H1 (cell line): ENCODE measurements around the gene ZC3H12C. TPM values are rescaled to one million over a fixed set of nuclear protein-coding genes. Genes with fewer than 3 reads are reported as not detected.
A peak's percentile ranks its signal among the peaks of the same experiment; 100 is the strongest.

Experiments used
- CTCF ChIA-PET: fragments of 300-600 bp; sonication (Branson Sonifier 250); formaldehyde crosslinking; loops from one replicate; lab custom pipeline; 2021; ENCODE audit not compliant: partially characterized antibody; lab: Charles Lee
- POLR2A ChIA-PET: fragments of 300-600 bp; sonication (Branson Sonifier 250); formaldehyde crosslinking; loops from one replicate; lab custom pipeline; 2021; ENCODE audit warnings: inconsistent platforms; ENCODE audit not compliant: partially characterized antibody; lab: Charles Lee
- DNase-seq, 2 experiments: peaks; one replicate each; pipeline versions ENCODE4 v3.0.0 to v3.0.0-alpha.2; 2010 to 2022; ENCODE audit warnings: low spot score in 2 of 2, low read depth in 1 of 2, mixed read lengths in 1 of 2
- FAIRE-seq: peaks from 2 replicates; lab custom pipeline; 2011; peaks lifted over from hg19 to GRCh38; lab: Jason Lieb, UNC
- H2AFZ ChIP-seq: 2 replicates; pipeline ENCODE4 v1.8.1; 2012; ENCODE audit warnings: low read length, inconsistent platforms
- H2AK5ac ChIP-seq: 2 replicates; pipeline ENCODE4 v1.6.1; 2013; ENCODE audit warnings: low read depth, low read length
- H2BK120ac ChIP-seq: replicated peaks from 2 replicates; pipeline ENCODE3; 2013; ENCODE audit warnings: low read depth, low read length, inconsistent platforms
- H2BK12ac ChIP-seq: 2 replicates; pipeline ENCODE4 v1.6.1; 2013; ENCODE audit warnings: low read depth, low read length
- H2BK15ac ChIP-seq: 2 replicates; pipeline ENCODE4 v1.6.1; 2013; ENCODE audit warnings: low read length
- H2BK20ac ChIP-seq: 2 replicates; pipeline ENCODE4 v1.6.1; 2013; ENCODE audit warnings: low read length
- H2BK5ac ChIP-seq: 2 replicates; pipeline ENCODE4 v1.6.1; 2013; ENCODE audit warnings: low read depth, low read length
- H3K14ac ChIP-seq: 2 replicates; pipeline ENCODE4 v1.6.1; 2013; ENCODE audit warnings: inconsistent platforms; ENCODE audit not compliant: insufficient read length
- H3K18ac ChIP-seq: 2 replicates; pipeline ENCODE4 v1.6.1; 2013; ENCODE audit warnings: low read length; ENCODE audit errors: extremely low read depth
- H3K23ac ChIP-seq: 2 replicates; pipeline ENCODE4 v1.6.1; 2013; ENCODE audit warnings: inconsistent platforms; ENCODE audit not compliant: insufficient read length
- H3K23me2 ChIP-seq: 2 replicates; pipeline ENCODE4 v1.6.1; 2013; ENCODE audit warnings: low read depth, low read length
- H3K27ac ChIP-seq: 2 replicates; pipeline ENCODE4 v1.6.1; 2011; ENCODE audit warnings: low read depth, low read length, inconsistent platforms
- H3K27me3 ChIP-seq, 4 experiments: replicated peaks in 1 of 4; 1 replicate in 1 of 4; 2 replicates in 3 of 4; pipeline versions ENCODE4 v1.6.1 to v1.8.1; 2011 to 2013; ENCODE audit warnings: low read length in 3 of 4, mild to moderate bottlenecking in 3 of 4, inconsistent platforms in 2 of 4, mixed read lengths in 2 of 4, moderate library complexity in 1 of 4; ENCODE audit not compliant: control insufficient read depth in 3 of 4, insufficient read depth in 3 of 4; ENCODE audit errors: extremely low read depth in 1 of 4
- H3K36me3 ChIP-seq, 4 experiments: 2 replicates each; pipeline versions ENCODE4 v1.6.1 to v1.8.1; 2011 to 2013; ENCODE audit warnings: mild to moderate bottlenecking in 4 of 4, low read length in 3 of 4, moderate library complexity in 2 of 4, control low read depth in 1 of 4, inconsistent platforms in 1 of 4; ENCODE audit not compliant: insufficient read depth in 4 of 4, control insufficient read depth in 2 of 4
- H3K4ac ChIP-seq: replicated peaks from 2 replicates; pipeline ENCODE3; 2013; ENCODE audit warnings: low read length, low read depth, mixed read lengths, inconsistent platforms; ENCODE audit not compliant: insufficient read length
- H3K4me1 ChIP-seq, 4 experiments: replicated peaks in 1 of 4; 1 replicate in 1 of 4; 2 replicates in 3 of 4; pipeline versions ENCODE4 v1.6.1 to v1.8.1; 2011 to 2013; ENCODE audit warnings: low read length in 3 of 4, inconsistent platforms in 2 of 4, mixed read lengths in 1 of 4; ENCODE audit not compliant: insufficient read depth in 4 of 4, control insufficient read depth in 3 of 4
- H3K4me2 ChIP-seq, 2 experiments: 2 replicates each; pipeline versions ENCODE4 v1.6.1 to v1.8.1; 2011 to 2013; ENCODE audit warnings: low read depth in 2 of 2, low read length in 2 of 2, control low read depth in 1 of 2, inconsistent platforms in 1 of 2, mild to moderate bottlenecking in 1 of 2; ENCODE audit not compliant: insufficient read depth in 1 of 2
- H3K4me3 ChIP-seq, 4 experiments: fragments of 200-600, 300-600 bp in 1 of 4; sonication (generic), shearing (Covaris generic), sonication (Bioruptor Twin) in 1 of 4; 2 replicates each; pipeline versions ENCODE4 v1.5.1 to v1.8.1; 2011 to 2016; ENCODE audit warnings: low read length in 4 of 4, low read depth in 3 of 4, control low read depth in 2 of 4, inconsistent platforms in 2 of 4, mild to moderate bottlenecking in 2 of 4, mixed read lengths in 1 of 4, moderate library complexity in 1 of 4; ENCODE audit not compliant: insufficient read depth in 2 of 4; ENCODE audit errors: extremely low read depth in 1 of 4
- H3K56ac ChIP-seq: replicated peaks from 2 replicates; pipeline ENCODE3; 2013; ENCODE audit warnings: low read depth, mild to moderate bottlenecking, mixed read lengths, low read length, inconsistent platforms; ENCODE audit not compliant: insufficient read length
- H3K79me1 ChIP-seq: 2 replicates; pipeline ENCODE4 v1.6.1; 2013; ENCODE audit warnings: low read depth, low read length, control low read depth
- H3K79me2 ChIP-seq, 2 experiments: 2 replicates each; pipeline versions ENCODE4 v1.6.1 to v1.8.1; 2012 to 2013; ENCODE audit warnings: low read length in 2 of 2, mild to moderate bottlenecking in 2 of 2, inconsistent platforms in 1 of 2; ENCODE audit not compliant: insufficient read depth in 2 of 2, control insufficient read depth in 1 of 2
- H3K9ac ChIP-seq, 4 experiments: replicated peaks in 1 of 4; 1 replicate in 1 of 4; 2 replicates in 3 of 4; pipeline versions ENCODE4 v1.6.1 to v1.8.1; 2011 to 2013; ENCODE audit warnings: low read depth in 3 of 4, low read length in 3 of 4, control low read depth in 2 of 4, mild to moderate bottlenecking in 2 of 4, moderate library complexity in 2 of 4, inconsistent platforms in 1 of 4; ENCODE audit errors: extremely low read depth in 1 of 4
- H3K9me3 ChIP-seq, 2 experiments: 2 replicates each; pipeline versions ENCODE4 v1.6.1 to v1.8.1; 2012 to 2013; ENCODE audit warnings: mild to moderate bottlenecking in 2 of 2, moderate library complexity in 2 of 2, control low read depth in 1 of 2, inconsistent platforms in 1 of 2, low read depth in 1 of 2, low read length in 1 of 2, mixed read lengths in 1 of 2; ENCODE audit not compliant: insufficient read depth in 2 of 2
- H4K20me1 ChIP-seq, 2 experiments: replicated peaks in 1 of 2; 2 replicates each; pipeline versions ENCODE3 to v1.8.1; 2011 to 2013; ENCODE audit warnings: inconsistent platforms in 2 of 2, low read length in 2 of 2, mild to moderate bottlenecking in 1 of 2; ENCODE audit not compliant: insufficient read depth in 2 of 2, control insufficient read depth in 1 of 2
- H4K5ac ChIP-seq: 2 replicates; pipeline ENCODE4 v1.6.1; 2013; ENCODE audit warnings: low read length, low read depth, mixed read lengths, inconsistent platforms; ENCODE audit not compliant: insufficient read length
- H4K8ac ChIP-seq: 2 replicates; pipeline ENCODE4 v1.8.0; 2013; ENCODE audit warnings: mild to moderate bottlenecking, moderate library complexity, low read length, inconsistent platforms; ENCODE audit not compliant: insufficient read depth; ENCODE audit errors: extremely low read depth
- H4K91ac ChIP-seq: replicated peaks from 2 replicates; pipeline ENCODE3; 2013; ENCODE audit warnings: low read length, mixed read lengths, inconsistent platforms; ENCODE audit not compliant: insufficient read length
- EGR1 ChIP-seq: IDR thresholded peaks from 2 replicates; pipeline ENCODE4 v1.6.1; 2011; ENCODE audit warnings: low read depth, low read length, borderline replicate concordance
- HDAC2 ChIP-seq, 2 experiments: fragments of 300-600 bp in 1 of 2; sonication (generic) in 1 of 2; IDR thresholded peaks; 2 replicates each; pipeline ENCODE4 v1.6.1; 2011 to 2012; ENCODE audit warnings: low read depth in 2 of 2, low read length in 2 of 2, mild to moderate bottlenecking in 2 of 2, moderate library complexity in 2 of 2, borderline replicate concordance in 1 of 2, inconsistent platforms in 1 of 2
- JUN ChIP-seq: IDR thresholded peaks from 2 replicates; pipeline ENCODE4 v1.6.1; 2011; ENCODE audit warnings: low read depth, mild to moderate bottlenecking, improper control_type of control experiment, low read length
- NRF1 ChIP-seq: IDR thresholded peaks from 2 replicates; pipeline ENCODE4 v1.6.1; 2011; ENCODE audit warnings: mild to moderate bottlenecking, low read depth, low read length, improper control_type of control experiment
- POLR2AphosphoS5 ChIP-seq: IDR thresholded peaks from 2 replicates; pipeline ENCODE4 v1.6.1; 2011; ENCODE audit warnings: low read depth, low read length
- RNF2 ChIP-seq: fragments of 200-900, 300-1000 bp; sonication (generic); IDR thresholded peaks from 2 replicates; pipeline ENCODE4 v1.7.1; 2016; ENCODE audit warnings: borderline replicate concordance, low read depth, mild to moderate bottlenecking, antibody characterized with exemption, low read length; ENCODE audit not compliant: poor library complexity, severe bottlenecking; ENCODE audit errors: missing control alignments
- SIN3A ChIP-seq, 2 experiments: IDR thresholded peaks in 1 of 2; conservative IDR thresholded peaks in 1 of 2; 2 replicates each; pipeline ENCODE4 v1.6.1; 2011 to 2012; ENCODE audit warnings: low read length in 2 of 2, improper control_type of control experiment in 1 of 2, low read depth in 1 of 2, mild to moderate bottlenecking in 1 of 2
- SRF ChIP-seq: IDR thresholded peaks from 2 replicates; pipeline ENCODE4 v1.6.1; 2011; ENCODE audit warnings: mild to moderate bottlenecking, low read depth, low read length, moderate library complexity
- TAF1 ChIP-seq: IDR thresholded peaks from 2 replicates; pipeline ENCODE4 v1.6.1; 2011; ENCODE audit warnings: mild to moderate bottlenecking, low read depth, low read length
- TBP ChIP-seq: IDR thresholded peaks from 2 replicates; pipeline ENCODE4 v1.6.1; 2011; ENCODE audit warnings: low read depth, low read length, improper control_type of control experiment
- TCF12 ChIP-seq: IDR thresholded peaks from 2 replicates; pipeline ENCODE4 v1.6.1; 2011; ENCODE audit warnings: low read depth, mild to moderate bottlenecking, low read length
- WGBS, 2 experiments: shearing (Covaris generic) in 1 of 2; methylation state at CpG; one replicate each; pipeline versions ENCODE4 v1.1.6 to v1.1.7; 2013 to 2015; ENCODE audit warnings: low lambda C conversion rate in 2 of 2, mixed read lengths in 2 of 2, inconsistent platforms in 1 of 2, low coverage in 1 of 2, missing lambda C conversion rate in 1 of 2; ENCODE audit not compliant: insufficient replicate concordance in 2 of 2, insufficient coverage in 1 of 2, insufficient read length in 1 of 2; ENCODE audit errors: extremely low coverage in 1 of 2, missing lambda C conversion rate in 1 of 2; 5-methylcytosine and 5-hydroxymethylcytosine counted together
- polyA plus RNA-seq, 7 experiments: library from polyadenylated mRNA; depleted of rRNA in 3 of 7; stranded (reverse) in 5 of 7; unstranded in 2 of 7; fragments of >200 nt in 5 of 7; fragments of 200-250 nt in 2 of 7; gene quantifications; 1 replicate in 5 of 7; 2 replicates in 1 of 7; 4 replicates in 1 of 7; pipeline versions ENCODE4 v1.2.1 to v1.2.3, GENCODE V29; 2011 to 2013; ENCODE audit warnings: missing spikeins in 2 of 7, mixed read lengths in 2 of 7
- total RNA-seq: library from RNA; stranded (reverse); fragmentation: NEBNext Ultra II Directional; extraction: Animal tissue kit (Norgen Biotek cat#: 25700); gene quantifications from 2 replicates; pipeline ENCODE4 v1.2.1, GENCODE V29; 2021
- TF ChIP-seq, protein P1 (sequence below): IDR thresholded peaks from 2 replicates; pipeline ENCODE4 v1.6.1; 2012; ENCODE audit warnings: inconsistent platforms

The ZC3H12C gene
- total and polyA plus RNA-seq, 2 of the 8 experiments (the other 6 are each of a cell fraction or from before 2014, with no cell fraction given) = 2.0 to 2.7 TPM

DNA sequence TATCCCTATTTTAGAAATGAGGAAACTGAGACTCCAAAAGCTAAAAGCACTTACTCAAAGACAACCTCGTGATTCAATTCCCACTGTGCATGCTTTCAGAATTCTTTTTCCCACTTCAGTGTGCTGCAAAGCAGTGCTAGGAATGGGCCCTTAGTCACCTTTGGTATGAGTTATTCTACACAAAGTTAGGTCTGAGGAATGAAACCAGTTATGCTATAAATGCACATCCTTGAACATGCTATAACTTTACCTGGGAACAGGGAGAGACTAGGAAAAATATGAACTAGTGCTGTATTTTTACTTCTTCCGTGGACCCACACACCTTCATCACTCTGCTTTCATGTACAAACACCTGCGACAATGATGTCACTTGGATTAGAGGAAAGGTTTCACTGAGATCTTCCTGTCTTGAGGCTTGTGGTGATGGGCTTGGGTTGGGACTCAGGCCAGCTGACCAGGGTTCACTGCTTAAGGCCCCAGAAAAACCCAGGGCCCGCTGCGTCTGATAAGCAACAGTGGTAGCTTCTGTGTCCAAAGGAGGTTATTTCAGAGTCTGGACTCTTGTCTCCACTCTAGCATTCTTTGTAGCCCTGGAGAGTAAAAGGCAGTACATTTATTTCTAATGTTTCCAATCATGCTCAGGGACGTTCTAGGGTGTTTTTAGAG lies 81.6 kb downstream of the ZC3H12C start:
- 0 out of 2 replicates have a peak overlapping the region, but pooled peaks have one; percentile 14 for H2AK5ac ChIP-seq
- no peaks in the 10 kb centered on the region for H3K27me3 ChIP-seq
- H3K18ac ChIP-seq = no peak overlapping the region
- peak overlapping the region; percentile 56 to 61 for H3K4me2 ChIP-seq
- H2BK120ac ChIP-seq = peak overlapping the region; percentile 24
- H3K4me1 ChIP-seq = peaks cover 9 to 32% (median 21%) of the 10 kb centered on the region in 4 experiments
- H3K9me3 ChIP-seq = no peaks in the 10 kb centered on the region
- 70% methylated on average over 6 of the region's 6 CpGs; no CpG with 5 or more reads in 1 of the 2 experiments for WGBS, 2 experiments
- FAIRE-seq (no peak), DNase-seq (no peak)
- peak overlapping the region; percentile 31 for H4K5ac ChIP-seq
- no peak overlapping the region for H3K27ac ChIP-seq
- H3K56ac ChIP-seq = no peak overlapping the region
- H2AFZ ChIP-seq = no peak overlapping the region
- H3K36me3 ChIP-seq = no peaks in the 10 kb centered on the region
- CTCF ChIA-PET = interaction anchor here (0.7 to 6.1 kb wide), 10 partner anchors 9 to 271 kb away, joined by 3 to 46 read pairs (median 3); no protein-coding TSS in a partner anchor
- no peak overlapping the region for H4K8ac ChIP-seq
- no peaks in the 10 kb centered on the region for H3K79me1 ChIP-seq
- H2BK15ac ChIP-seq = no peak overlapping the region
- H3K14ac ChIP-seq = no peak overlapping the region
- H3K23me2 ChIP-seq = no peaks in the 10 kb centered on the region
- peak overlapping the region; percentile 13; the same call in 1 of the 2 replicates for H2BK20ac ChIP-seq
- H2BK12ac ChIP-seq = 0 out of 2 replicates have a peak overlapping the region, but pooled peaks have one; percentile 19
- no peak overlapping the region for H3K9ac ChIP-seq
- H3K23ac ChIP-seq = no peak overlapping the region
- POLR2A ChIA-PET = interaction anchor here (0.6 kb wide), 1 partner anchor 1498 kb away, joined by 3 read pairs; no protein-coding TSS in a partner anchor
- 0 out of 2 replicates have a peak overlapping the region, but pooled peaks have one; percentile 13 for H2BK5ac ChIP-seq
- peak overlapping the region; percentile 29 for H3K4ac ChIP-seq
- H4K91ac ChIP-seq = no peak overlapping the region
- H3K4me3 ChIP-seq = peak overlapping the region in 1 of 4 experiments; percentile 34; a peak in 1 of 8 replicates
- no peaks in the 10 kb centered on the region for H4K20me1 ChIP-seq
- no peaks in the 10 kb centered on the region; a peak in 1 of 4 replicates for H3K79me2 ChIP-seq
- no peak for TF ChIP-seq TCF12
- TF ChIP-seq SRF = no peak
- no peak for TF ChIP-seq TBP
- TF ChIP-seq RNF2 = no peak
- no peak for TF ChIP-seq JUN
- no peak for TF ChIP-seq SIN3A (conservative IDR thresholded peaks at IDR 0.05 in 1 of 2, IDR thresholded peaks at IDR 0.05 in 1 of 2; ENCODE audit: low read depth in 1 of 2, low read length in 2 of 2)
- TF ChIP-seq NRF1 = no peak
- no peak for TF ChIP-seq EGR1
- TF ChIP-seq TAF1 = no peak
- TF ChIP-seq, protein P1, sequence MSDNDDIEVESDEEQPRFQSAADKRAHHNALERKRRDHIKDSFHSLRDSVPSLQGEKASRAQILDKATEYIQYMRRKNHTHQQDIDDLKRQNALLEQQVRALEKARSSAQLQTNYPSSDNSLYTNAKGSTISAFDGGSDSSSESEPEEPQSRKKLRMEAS = no peak
- no peak for TF ChIP-seq POLR2AphosphoS5
- no peak for TF ChIP-seq HDAC2 (IDR thresholded peaks at IDR 0.05; ENCODE audit: borderline replicate concordance in 1 of 2, low read depth in 2 of 2, low read length in 2 of 2)
